ENCODE data around the gene TMEM170A.

DNA sequence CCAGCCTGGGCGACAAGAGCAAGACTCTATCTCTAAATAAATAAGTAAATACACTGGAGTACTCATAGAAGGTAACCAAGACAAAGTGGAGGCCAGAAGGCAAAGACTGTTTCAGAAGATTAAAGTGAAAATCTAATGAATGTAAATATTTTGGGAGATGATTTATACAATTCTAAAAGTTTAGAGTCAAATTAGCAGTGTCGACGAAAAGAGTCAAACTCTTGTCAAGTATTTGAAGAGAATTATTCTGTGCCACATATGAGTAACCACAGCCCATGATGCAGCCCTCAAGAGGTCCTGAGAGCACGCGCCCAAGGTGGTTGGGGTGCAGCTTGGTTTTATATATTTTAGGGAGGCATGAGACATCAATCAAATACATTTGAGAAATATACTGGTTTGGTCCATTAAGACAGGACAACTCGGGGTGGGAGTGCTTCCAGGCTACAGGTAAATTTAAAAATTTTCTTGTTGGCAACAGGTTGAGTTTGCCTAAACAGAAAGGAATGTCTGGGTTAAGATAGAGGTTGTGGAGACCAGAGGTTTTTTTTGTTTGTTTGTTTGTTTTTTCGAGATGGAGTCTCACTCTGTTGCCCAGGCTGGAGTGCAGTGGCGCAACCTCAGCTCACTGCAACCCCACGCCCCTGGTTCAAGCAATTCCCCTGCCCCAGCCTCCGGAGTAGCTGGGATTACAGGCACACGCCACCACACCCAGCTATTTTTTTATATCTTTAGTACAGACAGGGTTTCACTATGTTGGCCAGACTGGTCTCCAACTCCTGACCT is 34.7 kb downstream of the TMEM170A start:
- TF ChIP-seq, protein P1, sequence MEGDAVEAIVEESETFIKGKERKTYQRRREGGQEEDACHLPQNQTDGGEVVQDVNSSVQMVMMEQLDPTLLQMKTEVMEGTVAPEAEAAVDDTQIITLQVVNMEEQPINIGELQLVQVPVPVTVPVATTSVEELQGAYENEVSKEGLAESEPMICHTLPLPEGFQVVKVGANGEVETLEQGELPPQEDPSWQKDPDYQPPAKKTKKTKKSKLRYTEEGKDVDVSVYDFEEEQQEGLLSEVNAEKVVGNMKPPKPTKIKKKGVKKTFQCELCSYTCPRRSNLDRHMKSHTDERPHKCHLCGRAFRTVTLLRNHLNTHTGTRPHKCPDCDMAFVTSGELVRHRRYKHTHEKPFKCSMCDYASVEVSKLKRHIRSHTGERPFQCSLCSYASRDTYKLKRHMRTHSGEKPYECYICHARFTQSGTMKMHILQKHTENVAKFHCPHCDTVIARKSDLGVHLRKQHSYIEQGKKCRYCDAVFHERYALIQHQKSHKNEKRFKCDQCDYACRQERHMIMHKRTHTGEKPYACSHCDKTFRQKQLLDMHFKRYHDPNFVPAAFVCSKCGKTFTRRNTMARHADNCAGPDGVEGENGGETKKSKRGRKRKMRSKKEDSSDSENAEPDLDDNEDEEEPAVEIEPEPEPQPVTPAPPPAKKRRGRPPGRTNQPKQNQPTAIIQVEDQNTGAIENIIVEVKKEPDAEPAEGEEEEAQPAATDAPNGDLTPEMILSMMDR (IDR thresholded peaks at IDR 0.05; ENCODE audit: poor library complexity): no peak
- TF ChIP-seq EZH2 (IDR thresholded peaks at IDR 0.05; ENCODE audit: borderline replicate concordance): no peak
